ENCODE measurements around the gene DRGX.
A peak's percentile ranks its signal among the peaks of the same experiment; 100 is the strongest.

The DRGX gene

GRCh38 chr10:49431426-49431825, 35.5 kb upstream of the DRGX start:
- DNase-seq (ENCODE audit: low read depth), result no peak
- TF ChIP-seq CTCF (IDR thresholded peaks at IDR 0.05; ENCODE audit: control insufficient read depth, insufficient read depth, low read depth, low read length, missing control alignments), result no peak
- no peak overlapping the region for H3K4me3 ChIP-seq (ENCODE audit: control insufficient read depth, low read depth, low read length)

- TF ChIP-seq CTCF (IDR thresholded peaks at IDR 0.05; ENCODE audit: control insufficient read depth, insufficient read depth, low read depth, low read length, missing control alignments), result no peak
- no peak for DNase-seq (ENCODE audit: low read depth)
- no peak overlapping the region for H3K4me3 ChIP-seq (ENCODE audit: control insufficient read depth, low read depth, low read length)
Measured at GRCh38 chr10:49429458-49429857, 33.6 kb upstream of the DRGX start.

GRCh38 chr10:49426490-49427360, 30.8 kb upstream of the DRGX start:
- no peak for TF ChIP-seq CTCF (IDR thresholded peaks at IDR 0.05; ENCODE audit: control insufficient read depth, insufficient read depth, low read depth, low read length, missing control alignments)
- H3K4me3 ChIP-seq (ENCODE audit: control insufficient read depth, low read depth, low read length), result no peak overlapping the region
- DNase-seq (ENCODE audit: low read depth), result no peak

GRCh38 chr10:49419005-49419404, 23.1 kb upstream of the DRGX start:
- no peak for TF ChIP-seq CTCF (IDR thresholded peaks at IDR 0.05; ENCODE audit: control insufficient read depth, insufficient read depth, low read depth, low read length, missing control alignments)
- H3K4me3 ChIP-seq (ENCODE audit: control insufficient read depth, low read depth, low read length), result no peak overlapping the region
- no peak for DNase-seq (ENCODE audit: low read depth)

GRCh38 chr10:49418328-49418727, 22.4 kb upstream of the DRGX start:
- TF ChIP-seq CTCF (IDR thresholded peaks at IDR 0.05; ENCODE audit: control insufficient read depth, insufficient read depth, low read depth, low read length, missing control alignments), result peak; percentile 4
- no peak for DNase-seq (ENCODE audit: low read depth)
- no peak overlapping the region for H3K4me3 ChIP-seq (ENCODE audit: control insufficient read depth, low read depth, low read length)

GRCh38 chr10:49418053-49418326, 22.1 kb upstream of the DRGX start:
- DNase-seq (ENCODE audit: low read depth), result no peak
- no peak overlapping the region for H3K4me3 ChIP-seq (ENCODE audit: control insufficient read depth, low read depth, low read length)
- no peak for TF ChIP-seq CTCF (IDR thresholded peaks at IDR 0.05; ENCODE audit: control insufficient read depth, insufficient read depth, low read depth, low read length, missing control alignments)

Data from AG09309 (cell line).